Inflammatory macrophage (primary cell): ENCODE results near the gene NEIL1.
"Not testable (repeated sequence)": the region's sequence is repeated elsewhere in the genome, so short reads cannot be mapped to it uniquely, and the experiment has no call there.

Experiments
- DNase-seq, 2 donors: peaks; one replicate each; pipeline ENCODE4 v3.0.0-alpha.2; 2020 to 2022
- total RNA-seq, 18 experiments: gene quantifications; one replicate each; lab custom pipeline; 2026; ENCODE audit warnings: mixed read lengths in 6 of 18, inconsistent platforms in 2 of 18; lab: John Stamatoyannopoulos, UW

Gene NEIL1, protein sequence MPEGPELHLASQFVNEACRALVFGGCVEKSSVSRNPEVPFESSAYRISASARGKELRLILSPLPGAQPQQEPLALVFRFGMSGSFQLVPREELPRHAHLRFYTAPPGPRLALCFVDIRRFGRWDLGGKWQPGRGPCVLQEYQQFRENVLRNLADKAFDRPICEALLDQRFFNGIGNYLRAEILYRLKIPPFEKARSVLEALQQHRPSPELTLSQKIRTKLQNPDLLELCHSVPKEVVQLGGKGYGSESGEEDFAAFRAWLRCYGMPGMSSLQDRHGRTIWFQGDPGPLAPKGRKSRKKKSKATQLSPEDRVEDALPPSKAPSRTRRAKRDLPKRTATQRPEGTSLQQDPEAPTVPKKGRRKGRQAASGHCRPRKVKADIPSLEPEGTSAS
- total RNA-seq, result 0 to 1.7 (median 0.55) reads per million in 18 experiments

GRCh38 chr15:75346796-75347221 is at the start of gene NEIL1:
Gene NEIL1, plus strand, starts transcription at chr15:75347039. Its CDS starts 1,867 bp downstream, at chr15:75348906.
- DNase-seq, result no peak

DNA sequence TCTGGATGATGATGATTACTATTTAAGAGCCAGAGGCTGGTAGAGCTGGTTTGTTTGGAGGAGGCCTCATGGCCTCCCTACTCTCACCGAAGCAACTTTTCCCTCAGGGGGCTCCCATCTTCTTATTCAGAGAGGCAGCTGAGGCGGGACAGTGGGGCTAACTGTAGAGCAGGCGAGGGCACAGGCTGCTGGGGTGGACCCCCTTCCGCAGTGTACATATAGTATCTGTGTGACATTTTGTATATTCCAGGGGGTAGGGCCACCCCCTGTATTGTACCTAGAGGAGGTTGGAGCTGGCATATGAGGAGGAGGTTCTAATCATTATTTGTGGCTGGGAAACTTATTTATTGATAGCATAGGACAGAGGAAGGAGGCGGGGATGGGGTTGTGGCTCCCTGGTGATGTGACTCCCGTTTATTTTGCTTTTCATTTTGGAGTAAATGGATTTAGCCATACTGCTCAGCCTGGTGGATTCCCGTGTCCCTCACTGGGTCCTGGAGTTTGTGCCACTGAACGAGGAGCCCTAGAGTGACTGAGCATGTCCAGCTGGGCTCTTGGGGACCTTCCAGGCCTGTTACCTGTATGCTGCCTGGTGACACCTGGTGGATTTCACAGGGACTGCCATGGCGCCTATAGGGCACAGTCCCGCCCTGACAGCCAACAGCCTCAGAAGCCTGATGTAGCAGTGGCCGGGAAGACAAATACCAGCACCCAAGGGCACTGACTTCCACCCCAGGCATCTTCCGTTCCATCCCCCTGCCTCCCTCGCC is 48.1 kb upstream of the NEIL1 start:
- not testable (repeated sequence) for DNase-seq

GRCh38 chr15:75299311-75299688 is 47.5 kb upstream of the NEIL1 start:
- DNase-seq, result not testable (repeated sequence)

DNA sequence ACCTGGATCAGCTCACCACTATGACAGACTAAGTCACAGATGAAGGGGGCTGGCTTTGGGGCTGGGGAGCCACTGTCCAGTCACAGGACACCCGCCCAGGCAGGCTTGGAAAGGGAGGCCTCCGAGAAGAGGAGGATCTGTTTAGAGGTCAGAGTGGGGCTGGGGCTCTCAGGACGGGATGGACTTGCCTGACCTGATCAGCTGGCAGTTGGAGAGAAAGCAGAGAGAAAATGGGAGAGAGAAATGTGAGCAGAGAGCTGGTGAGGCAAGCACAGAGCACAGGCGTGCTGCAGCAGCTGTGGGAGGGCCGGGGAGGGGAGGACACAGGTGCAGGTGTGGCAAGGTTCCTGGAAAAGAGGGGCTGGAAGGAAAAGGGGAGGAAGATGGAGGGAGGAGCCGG is 46.8 kb upstream of the NEIL1 start:
- not testable (repeated sequence) for DNase-seq

GRCh38 chr15:75302318-75302717 is 44.5 kb upstream of the NEIL1 start:
- DNase-seq, result no peak

DNA sequence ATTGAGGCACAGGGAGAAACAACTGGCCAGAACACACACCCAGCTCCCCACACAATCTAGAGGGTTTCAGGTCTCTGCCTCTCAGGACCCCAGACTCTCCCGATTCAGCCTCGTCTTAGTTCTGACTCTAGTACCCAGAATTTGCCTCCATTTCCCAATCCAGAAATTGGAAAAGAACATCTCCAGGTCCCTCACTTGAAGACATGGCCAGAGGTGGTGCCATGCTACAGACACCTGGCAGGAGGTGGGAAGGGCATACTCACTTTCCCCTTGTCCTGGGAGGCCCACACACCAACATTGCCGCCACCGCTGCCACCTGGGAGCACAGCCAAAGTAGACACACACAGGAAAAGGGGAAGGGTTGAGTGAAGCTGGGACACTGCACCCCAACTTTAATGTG is 44.1 kb upstream of the NEIL1 start:
- not testable (repeated sequence) for DNase-seq

- DNase-seq, result no peak
These were observed 40.7 kb upstream of the NEIL1 start for GRCh38 chr15:75306188-75306587.

- DNase-seq, result peak; percentile 7 to 15
These were observed 39.0 kb upstream of the NEIL1 start for GRCh38 chr15:75307778-75308390.

DNA sequence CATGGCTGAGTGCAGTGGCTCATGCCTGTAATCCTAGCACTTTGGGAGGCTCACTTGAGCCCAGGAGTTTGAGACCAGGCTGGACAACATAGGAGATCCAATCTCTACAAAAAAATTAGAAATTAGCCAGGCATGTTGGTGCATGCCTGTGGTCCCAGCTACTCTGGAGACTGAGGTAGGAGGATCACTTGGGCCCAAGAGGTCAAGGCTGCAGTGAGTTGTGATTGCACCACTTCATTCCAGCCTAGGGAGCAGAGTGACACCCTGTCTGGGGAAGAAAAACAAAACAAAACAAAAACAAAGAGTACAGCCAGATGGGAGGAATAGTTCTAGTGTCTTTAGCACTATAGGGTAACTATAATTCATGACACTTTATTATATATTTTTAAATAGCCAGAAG is 37.1 kb upstream of the NEIL1 start:
- no peak for DNase-seq

- not testable (repeated sequence) for DNase-seq
These were observed 34.3 kb upstream of the NEIL1 start for GRCh38 chr15:75312548-75312947.

- DNase-seq, result no peak
These were observed 33.6 kb upstream of the NEIL1 start for GRCh38 chr15:75313116-75313845.

DNA sequence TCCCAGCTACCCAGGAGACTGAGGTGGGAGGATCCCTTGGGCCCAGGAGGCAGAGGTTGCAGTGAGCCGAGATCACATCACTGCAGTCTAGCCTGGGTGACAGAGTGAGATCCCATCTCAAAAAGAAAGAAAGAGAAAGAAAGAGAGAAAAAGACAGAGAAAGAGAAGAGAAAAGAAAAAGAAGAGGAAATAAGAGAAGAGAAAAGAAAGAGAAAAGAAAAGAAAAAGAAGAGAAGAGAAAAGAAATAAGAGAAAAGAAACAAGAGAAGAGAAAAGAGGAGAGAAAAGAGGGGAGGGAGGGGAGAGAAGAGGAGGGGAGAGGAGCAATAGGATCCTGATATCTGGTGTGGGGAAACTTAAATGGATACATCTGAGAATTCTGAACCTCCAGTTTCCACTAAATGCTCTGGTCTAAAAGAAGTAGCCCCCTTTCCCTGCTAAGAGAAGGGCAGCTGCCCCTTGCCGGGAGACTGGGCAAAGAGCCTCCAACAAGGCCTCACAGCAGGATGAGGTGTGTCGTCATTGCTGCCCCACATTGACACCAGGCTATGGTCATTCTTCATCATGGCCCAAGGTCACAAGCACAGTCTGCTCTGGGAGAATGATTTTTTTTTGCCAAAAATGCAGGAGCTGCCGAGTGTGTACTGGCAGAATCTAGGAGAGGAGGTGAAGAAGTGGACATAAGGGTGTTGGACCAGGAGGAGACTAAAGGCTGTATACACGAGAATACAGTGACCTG is 32.1 kb upstream of the NEIL1 start:
- no peak for DNase-seq

DNA sequence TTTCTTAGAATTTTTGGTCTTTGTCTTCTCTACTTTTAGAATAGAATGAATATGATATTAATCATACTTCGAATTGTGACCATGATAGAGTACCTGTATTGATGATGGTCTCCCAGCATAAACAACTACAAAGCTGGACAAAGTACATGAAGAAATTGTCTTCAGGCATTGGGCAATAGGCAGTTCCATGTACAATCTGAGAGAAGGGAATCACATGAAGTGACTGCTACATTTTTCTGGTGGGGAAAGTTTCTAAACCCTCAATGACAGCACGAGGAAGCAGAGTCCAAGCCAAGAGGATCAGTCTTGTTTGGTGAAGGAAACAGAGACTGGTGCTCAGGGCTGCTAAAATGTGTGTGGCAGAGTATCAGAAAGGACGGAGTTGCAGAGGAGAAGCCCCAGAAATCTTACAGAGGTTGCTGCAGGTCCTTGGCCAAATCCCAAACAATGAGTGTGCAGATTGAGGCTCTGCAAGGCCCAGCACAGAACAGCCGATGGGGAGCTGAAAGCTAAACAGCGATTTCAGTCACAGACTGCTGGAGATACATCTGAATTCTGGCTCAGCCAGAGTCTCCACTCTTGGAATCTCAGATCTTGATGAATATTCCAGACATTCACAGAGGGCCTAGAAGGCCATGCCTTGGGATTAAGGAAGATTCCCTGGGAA is 27.5 kb upstream of the NEIL1 start:
- peak; percentile 54 to 60 for DNase-seq

DNA sequence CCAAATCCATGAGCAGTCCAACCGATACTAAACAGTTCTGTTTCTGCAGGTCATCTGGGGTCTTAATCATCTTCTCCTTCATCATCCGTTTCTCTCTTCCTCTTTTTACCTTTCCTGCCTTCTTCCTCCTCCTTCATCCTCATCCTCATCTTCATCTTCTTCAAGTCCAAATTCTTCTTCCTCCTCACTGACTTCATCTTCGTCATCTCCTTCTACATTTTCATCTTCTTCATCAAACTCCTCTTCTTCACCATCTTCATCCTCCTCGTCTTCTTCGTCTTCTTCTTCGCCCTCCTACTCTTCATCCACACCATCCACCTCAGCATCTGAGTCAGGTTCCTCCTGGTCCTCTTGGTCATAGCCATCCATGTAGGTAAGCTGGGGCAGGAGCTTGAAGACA is 25.1 kb upstream of the NEIL1 start:
- DNase-seq, result no peak

DNA sequence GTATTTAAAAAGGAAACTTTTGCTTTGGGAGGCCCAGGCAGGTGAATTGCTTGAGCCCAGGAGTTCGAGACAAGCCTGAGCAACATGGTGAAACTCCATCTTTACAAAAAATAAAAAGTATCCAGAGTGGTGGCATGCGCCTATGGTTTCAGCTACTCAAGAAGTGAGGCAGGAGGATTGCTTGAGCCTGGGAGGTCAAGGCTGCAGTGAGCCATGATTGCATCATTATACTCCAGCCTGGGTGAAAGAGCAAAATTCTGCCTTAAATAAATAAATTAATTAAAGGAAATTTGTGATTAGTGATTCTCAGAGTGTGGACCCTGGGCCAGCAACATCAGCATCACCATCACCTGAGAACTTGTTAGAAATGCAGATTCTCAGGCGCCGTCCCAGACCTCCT is 20.9 kb upstream of the NEIL1 start:
- no peak for DNase-seq

GRCh38 chr15:75327005-75327404 is 19.8 kb upstream of the NEIL1 start:
- DNase-seq, result no peak

GRCh38 chr15:75327491-75327890 is 19.3 kb upstream of the NEIL1 start:
- DNase-seq, result no peak

- DNase-seq, result no peak
These were observed 18.1 kb upstream of the NEIL1 start for GRCh38 chr15:75328493-75329314.

DNA sequence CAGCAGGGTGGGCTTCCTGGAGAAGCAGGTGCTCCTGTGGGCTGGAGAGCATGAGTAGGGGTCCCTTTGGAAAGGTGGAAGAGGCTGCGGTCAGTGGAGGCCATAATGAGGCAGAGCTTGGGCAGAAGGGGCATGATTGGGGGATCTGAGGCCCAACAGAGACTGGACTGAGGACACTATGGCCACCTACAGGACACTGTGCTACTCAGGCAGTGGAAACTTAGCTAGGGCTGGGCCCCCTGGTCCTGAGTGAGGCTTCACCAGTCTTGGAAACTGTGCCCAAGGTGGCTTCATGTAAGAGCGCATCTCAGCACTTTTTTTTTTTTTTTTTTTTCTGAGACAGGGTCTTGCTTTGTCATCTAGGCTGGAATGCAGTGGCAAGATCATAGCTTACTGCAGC is 17.3 kb upstream of the NEIL1 start:
- DNase-seq, result no peak

DNA sequence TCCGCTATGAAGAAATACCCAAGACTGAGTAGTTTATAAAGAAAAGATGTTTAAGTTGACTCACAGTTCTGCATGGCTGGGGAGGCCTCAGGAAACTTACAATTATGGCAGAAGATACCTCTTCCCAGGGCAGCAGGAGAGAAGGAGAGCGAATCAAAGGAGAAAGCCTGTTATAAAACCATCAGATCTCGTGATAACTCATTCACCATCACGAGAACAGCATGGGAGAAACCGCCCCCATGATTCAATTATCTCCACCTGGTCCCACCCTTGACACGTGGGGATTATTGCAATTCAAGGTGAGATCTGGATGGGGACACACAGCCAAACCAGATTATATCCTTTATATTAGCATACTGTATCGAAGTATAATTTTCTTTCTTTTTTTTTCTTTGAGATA is 14.7 kb upstream of the NEIL1 start:
- DNase-seq, result not testable (repeated sequence)
